HG02588 (cell line): ENCODE measurements around the gene TGFB3.

Experiments used
- ATAC-seq: cut with Tn5 transposase; IDR thresholded peaks from one replicate; pipeline ENCODE4 v1.9.1; 2021; ENCODE audit warnings: mild to moderate bottlenecking, moderate library complexity; ENCODE audit not compliant: unreplicated experiment

The TGFB3 gene

DNA sequence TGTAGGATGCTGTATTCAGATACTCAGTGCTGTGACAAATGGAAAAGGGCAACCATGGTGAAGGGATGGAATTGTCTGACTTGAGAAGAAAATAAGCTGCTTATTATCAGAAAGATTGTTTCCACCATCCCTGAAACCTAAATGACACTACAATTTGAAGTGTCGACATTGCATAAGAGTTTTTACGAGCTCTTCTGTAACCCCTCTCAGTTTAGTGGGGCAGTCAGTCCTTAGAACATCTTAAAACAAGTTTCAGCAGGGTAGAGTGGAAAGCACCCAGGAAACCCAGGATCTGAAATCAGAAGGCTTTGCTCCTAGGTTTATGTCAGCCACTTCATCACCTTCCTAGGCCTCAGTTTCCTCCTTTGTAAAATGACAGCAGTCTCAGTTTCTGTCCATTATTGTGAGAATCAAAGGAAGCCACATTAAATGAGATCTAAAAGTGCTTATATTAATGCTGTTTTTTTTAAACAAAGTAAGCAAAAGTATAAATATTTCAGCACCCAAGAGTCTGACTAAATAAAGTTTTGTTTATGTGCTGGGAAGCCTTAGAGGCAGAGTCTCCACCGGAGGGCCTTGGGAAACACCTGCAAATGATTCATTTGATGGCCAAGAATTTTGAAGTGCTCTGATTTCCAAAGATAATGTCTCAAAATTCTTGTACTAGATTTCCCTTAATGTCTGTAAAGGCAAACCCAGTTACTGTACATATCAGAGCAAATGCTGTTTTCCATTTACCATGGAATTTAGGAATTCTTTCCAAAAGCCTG is 5.6 kb upstream of the TGFB3 start:
- no peak for ATAC-seq

DNA sequence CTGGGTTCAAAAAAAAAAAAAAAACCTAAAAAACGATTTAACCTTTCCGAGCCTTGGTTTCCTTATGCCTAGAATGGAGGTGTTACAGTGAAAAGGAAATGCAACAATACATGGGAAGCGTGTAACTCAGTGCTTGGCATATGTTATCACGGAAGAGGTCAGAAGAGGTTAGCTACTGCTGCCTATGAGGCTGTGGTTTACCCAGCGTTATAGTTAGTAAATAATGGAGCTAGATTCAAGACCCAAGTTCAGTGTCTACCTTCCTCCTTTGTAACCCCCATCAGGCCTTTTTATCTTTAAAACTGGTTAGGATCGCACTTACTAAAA is 4.6 kb upstream of the TGFB3 start:
- no peak for ATAC-seq

DNA sequence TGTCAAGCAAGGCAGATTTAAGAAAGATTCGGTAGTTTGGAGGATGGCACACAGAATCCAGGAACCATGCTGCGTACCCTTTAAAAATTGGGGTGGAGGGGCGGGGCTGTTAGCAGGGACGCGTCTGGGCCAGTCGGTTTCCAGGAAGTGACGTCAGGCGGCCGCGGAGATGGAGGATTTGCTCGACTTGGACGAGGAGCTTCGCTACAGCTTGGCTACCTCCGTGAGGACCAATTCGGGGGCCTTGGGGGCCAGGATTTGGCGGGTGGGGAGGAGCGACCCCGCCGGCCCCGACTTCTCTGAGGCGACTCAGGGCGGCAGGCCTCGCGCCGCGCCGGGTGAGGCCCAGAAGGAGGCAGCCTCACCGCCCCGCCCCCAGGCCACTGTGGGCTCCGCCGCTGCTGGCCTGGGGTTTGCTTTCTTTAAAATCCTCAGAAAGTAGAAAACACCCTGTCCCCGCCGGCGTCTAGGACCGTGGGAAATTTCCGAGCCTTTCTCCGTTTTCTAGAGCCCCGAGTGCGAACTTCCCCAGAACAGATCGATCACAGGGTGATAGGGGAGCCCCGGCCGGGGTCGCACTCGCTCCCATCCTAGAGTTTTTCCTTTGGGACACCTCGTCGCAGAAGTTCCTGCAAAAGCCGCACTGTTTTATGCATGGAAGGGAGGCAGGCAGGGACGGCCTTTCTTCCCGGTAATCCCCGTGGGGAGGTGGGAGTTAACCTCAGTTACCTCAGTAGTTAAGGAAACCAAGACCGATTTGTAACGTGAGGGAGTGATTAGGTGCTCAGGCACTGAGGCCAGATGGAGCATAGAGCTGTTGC is 4.0 kb upstream of the TGFB3 start, which contains the start of gene IFT43:
Gene IFT43 (plus strand): TSS at position 146 of the 821 bp plus-strand sequence. CDS start 24 bp downstream, at position 170.
- ATAC-seq = peak; percentile 66

GRCh38 chr14:75984674-75985073 is 2.9 kb upstream of the TGFB3 start:
- ATAC-seq = no peak

- no peak for ATAC-seq
Measured at GRCh38 chr14:75983019-75983358, 1.2 kb upstream of the TGFB3 start.

- peak; percentile 38 for ATAC-seq
Measured at GRCh38 chr14:75982266-75983018, 647 bp upstream of the TGFB3 start.

DNA sequence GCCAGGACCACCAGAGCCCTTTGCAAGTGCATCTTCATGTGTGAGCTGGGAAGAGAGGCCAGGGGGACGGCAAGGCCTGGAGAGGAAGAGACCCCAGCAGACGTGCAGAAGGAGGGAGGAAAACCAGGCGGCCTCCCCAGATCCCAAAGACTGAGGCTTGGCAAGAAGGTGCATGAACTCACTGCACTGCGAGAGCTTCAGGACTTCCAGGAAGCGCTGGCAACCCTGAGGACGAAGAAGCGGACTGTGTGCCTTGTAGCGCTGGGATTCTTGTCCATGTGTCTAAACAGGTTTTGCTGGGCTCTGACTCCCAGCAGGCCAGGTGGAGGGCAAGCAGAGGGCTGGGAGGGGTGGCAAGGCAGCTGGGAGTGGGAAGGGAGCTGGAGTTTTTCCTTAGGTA is 939 bp downstream of the TGFB3 start:
- no peak for ATAC-seq

DNA sequence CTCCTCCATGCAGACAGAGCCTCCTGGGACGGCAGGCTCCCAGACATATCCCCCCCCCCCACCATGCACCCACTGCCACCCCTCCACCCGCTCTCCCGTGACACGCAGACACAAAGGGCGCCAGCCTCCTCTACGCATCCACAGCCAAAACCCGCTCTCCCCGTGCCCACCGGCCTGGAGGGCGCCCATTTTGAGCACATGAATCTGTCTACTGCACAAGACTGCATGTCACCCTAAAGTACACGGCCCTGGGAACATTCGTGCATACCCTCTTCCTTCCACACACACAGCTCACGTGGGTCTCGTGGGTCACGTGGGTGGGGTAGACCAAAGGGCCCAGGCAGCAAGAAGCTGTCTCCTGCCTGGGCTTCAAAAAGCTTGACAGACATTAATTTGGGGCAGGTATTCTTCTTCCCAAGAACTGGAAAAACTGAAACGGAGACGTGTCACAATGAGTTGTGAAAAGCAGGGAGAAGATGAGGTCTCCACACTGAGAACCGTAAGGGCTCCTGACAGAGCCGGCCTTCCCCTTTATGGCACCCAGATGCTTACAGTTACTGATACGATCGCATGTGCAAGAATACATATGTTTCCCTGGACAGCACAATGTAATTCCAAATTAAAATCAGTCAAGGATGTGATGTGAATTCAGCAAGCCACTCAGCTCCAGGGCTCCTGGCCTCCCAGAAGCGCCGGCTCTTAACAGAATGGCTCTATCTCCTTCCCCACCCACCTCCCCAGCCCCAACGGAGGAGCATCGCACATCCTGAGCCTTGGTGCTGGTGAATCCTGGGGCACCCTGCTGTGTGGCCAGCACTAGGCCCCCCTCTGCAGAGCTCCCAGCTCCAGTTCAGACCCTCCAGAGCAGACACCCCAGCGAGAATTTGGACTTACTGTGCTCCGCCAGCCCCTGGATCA is 1.9 kb downstream of the TGFB3 start:
- no peak for ATAC-seq

DNA sequence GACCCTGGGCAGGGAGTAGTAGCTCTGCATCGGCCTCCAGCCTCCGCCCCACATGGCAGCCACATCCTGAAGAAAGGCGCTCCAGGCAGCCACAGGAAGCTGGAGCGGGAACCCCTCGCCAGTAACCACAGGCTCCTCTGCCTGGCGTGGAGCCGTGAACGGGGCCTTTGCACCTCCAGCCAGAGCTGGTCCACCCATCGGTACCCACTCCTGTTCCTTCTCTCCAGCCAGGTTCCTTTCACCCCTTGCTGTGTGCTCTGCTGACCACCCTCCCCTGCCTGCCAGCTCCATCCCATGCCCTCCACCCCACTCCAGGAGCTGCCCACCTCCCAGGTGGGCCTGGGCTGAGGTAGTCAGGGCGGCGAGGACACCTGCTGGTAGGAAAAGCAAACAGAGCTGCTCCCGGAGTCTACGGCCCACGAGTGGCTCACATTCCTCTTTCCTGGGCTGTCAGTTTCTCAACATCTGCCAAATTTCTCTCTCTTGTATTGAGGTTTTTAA is 2.7 kb downstream of the TGFB3 start:
- no peak for ATAC-seq

DNA sequence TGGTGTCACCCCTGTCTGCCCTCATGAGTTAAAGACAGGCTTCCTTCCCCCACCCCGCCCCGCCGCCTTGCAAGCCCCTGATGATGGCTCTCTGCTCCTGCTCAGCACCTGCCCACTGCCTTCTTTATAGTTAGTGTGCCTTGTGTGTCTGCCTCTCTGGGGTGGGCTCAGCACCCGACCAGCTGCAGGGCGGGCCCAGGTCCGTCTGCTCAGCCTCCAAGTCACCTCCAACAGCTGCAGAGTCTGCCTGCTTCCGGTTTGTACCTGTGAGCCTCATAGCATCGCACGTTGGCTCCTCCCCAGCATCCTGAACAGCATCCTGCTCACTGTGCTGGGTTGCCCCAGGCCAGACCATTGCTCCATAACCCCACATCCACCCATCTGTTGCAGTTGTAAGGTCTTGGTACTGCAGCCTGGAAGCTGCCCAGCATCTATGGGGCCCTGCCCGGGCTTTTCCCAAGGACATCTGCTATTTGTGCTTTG is 3.5 kb downstream of the TGFB3 start:
- no peak for ATAC-seq

- no peak for ATAC-seq
Measured at GRCh38 chr14:75977582-75977943, 4.2 kb downstream of the TGFB3 start.

GRCh38 chr14:75976826-75977581 is 4.8 kb downstream of the TGFB3 start:
- ATAC-seq = no peak

GRCh38 chr14:75972801-75973421 is 8.9 kb downstream of the TGFB3 start:
- ATAC-seq = no peak

DNA sequence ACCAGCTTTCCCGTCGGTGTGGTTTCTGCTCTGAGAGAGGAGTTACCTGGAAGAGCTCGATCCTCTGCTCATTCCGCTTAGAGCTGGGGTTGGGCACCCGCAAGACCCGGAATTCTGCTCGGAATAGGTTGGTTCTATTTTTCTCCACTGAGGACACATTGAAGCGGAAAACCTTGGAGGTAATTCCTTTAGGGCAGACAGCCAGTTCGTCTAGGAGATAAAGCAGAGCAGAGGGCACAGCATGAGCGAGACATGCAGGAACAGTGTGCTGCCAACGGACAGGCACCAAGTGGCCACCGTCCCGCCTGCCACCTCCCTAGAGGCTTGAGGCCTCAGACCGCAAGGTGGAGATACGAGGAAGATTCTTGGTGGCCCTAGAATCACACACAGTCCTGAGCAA is 10.3 kb downstream of the TGFB3 start:
- no peak for ATAC-seq

DNA sequence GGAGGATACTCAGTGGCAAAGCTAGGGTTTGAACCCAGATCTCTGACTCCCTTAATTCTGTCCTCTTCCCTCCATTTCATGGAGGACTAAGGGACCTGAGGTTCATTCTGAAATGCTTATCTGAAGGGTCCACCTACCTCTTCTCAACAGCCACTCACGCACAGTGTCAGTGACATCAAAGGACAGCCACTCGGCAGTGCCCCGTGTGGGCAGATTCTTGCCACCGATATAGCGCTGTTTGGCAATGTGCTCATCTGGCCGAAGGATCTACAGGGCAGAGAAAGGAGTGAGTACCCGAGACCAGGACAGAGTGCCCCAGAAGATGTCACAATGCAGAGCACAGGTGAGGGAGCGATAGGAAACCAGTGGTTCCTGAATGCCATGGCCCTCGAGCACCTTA is 10.8 kb downstream of the TGFB3 start:
- ATAC-seq = no peak

DNA sequence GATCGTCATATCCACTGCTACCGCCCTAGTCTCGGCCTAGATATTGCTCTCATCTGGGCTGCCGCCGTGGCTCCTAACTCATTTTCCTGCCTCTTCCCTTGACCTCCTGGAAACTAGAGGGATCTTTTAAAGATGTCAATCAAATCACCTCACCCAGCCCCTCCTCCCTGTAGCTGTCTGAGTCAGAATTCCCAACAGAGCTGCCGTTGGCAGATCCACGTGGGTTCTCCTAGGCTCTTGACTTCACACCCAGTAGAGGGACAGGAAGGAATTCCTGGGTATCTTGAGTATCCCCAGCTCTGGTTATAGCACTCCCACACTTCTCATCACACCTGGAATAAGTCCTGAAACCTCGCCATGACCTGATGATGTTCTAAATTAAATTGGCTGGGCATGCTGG is 11.9 kb downstream of the TGFB3 start:
- no peak for ATAC-seq

GRCh38 chr14:75969126-75969525 is 12.7 kb downstream of the TGFB3 start:
- ATAC-seq = no peak

DNA sequence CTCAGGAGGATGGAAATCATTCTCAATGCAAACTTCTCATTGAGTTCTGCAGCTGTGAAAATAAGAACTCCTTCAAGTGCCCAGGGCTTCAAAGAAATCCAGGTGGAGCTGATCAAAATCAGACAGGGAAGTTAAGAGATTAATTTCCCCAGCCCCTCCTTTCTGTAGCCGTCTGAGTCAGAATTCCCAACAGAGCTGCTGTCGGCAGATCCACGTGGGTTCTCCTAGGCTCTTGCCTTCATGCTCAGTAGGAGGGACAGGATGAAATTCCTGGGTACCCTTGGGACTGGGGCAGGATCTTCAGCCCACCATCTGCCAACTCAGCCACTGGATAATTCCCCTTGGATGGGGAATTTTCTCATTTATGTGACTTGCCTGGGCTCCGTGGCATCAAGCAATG is 13.3 kb downstream of the TGFB3 start:
- no peak for ATAC-seq

DNA sequence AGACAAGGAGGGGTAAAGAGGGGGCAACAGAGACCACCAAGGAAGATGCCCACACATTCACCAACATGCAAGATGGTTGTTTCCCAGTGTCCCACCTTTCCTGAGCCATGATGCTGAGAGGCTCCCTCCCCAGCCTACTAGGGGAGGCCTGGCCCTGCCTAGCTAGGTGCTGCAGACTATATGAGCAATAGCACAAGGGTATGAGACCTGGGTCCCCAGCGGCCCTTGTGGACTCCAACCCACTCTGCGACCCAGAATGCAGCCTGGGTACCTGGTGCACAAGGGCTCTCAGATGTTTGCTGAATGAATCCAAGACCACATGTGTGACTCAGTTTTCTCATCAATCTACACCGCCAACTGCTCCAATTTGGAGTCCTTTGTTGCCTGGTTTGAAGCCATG is 13.9 kb downstream of the TGFB3 start:
- ATAC-seq = no peak
